H9 (cell line): ENCODE results near the gene SRPK1. TPM values are rescaled to one million over a fixed set of nuclear protein-coding genes. Genes with fewer than 3 reads are reported as not detected.

ENCODE experiments used
- DNase-seq: peaks from one replicate; pipeline ENCODE4 v3.0.0-alpha.2; 2017
- H2AFZ ChIP-seq: one replicate; pipeline ENCODE4 v1.6.1; 2013; ENCODE audit warnings: mild to moderate bottlenecking, low read length, control low read depth, moderate library complexity
- H2AK5ac ChIP-seq: 2 replicates; pipeline ENCODE4 v1.6.1; 2013; ENCODE audit warnings: low read length, control low read depth, mixed read lengths; ENCODE audit not compliant: insufficient read length
- H2BK120ac ChIP-seq: one replicate; pipeline ENCODE4 v1.6.1; 2013; ENCODE audit warnings: low read depth, mild to moderate bottlenecking, low read length, control low read depth, inconsistent platforms; ENCODE audit not compliant: poor library complexity, severe bottlenecking
- H2BK12ac ChIP-seq: 2 replicates; pipeline ENCODE4 v1.6.1; 2013; ENCODE audit warnings: low read length, control low read depth, mixed read lengths, low read depth; ENCODE audit not compliant: insufficient read length
- H2BK15ac ChIP-seq: 2 replicates; pipeline ENCODE4 v1.6.1; 2013; ENCODE audit warnings: low read depth, low read length, control low read depth
- H2BK20ac ChIP-seq: one replicate; pipeline ENCODE4 v1.6.1; 2013; ENCODE audit warnings: low read depth, mild to moderate bottlenecking, low read length, control low read depth, inconsistent platforms; ENCODE audit not compliant: poor library complexity, severe bottlenecking
- H2BK5ac ChIP-seq: 2 replicates; pipeline ENCODE4 v1.6.1; 2013; ENCODE audit warnings: low read length, control low read depth, mixed read lengths; ENCODE audit not compliant: insufficient read length
- H3K14ac ChIP-seq: 2 replicates; pipeline ENCODE4 v1.6.1; 2013; ENCODE audit warnings: low read length, control low read depth; ENCODE audit not compliant: insufficient read depth
- H3K18ac ChIP-seq: 2 replicates; pipeline ENCODE4 v1.6.1; 2013; ENCODE audit warnings: low read depth, mild to moderate bottlenecking, mixed read lengths, low read length, control low read depth; ENCODE audit not compliant: insufficient read length
- H3K23ac ChIP-seq: 2 replicates; pipeline ENCODE4 v1.6.1; 2013; ENCODE audit warnings: low read length, control low read depth, mixed read lengths, low read depth; ENCODE audit not compliant: insufficient read length
- H3K23me2 ChIP-seq: 2 replicates; pipeline ENCODE4 v1.6.1; 2013; ENCODE audit warnings: low read depth, mild to moderate bottlenecking, mixed read lengths, low read length, control low read depth; ENCODE audit not compliant: insufficient read length, poor library complexity, severe bottlenecking
- H3K27ac ChIP-seq: 2 replicates; pipeline ENCODE4 v1.5.1; 2013; ENCODE audit warnings: low read length, control low read depth, mixed read lengths, low read depth; ENCODE audit not compliant: insufficient read length
- H3K27me3 ChIP-seq: 2 replicates; pipeline ENCODE4 v1.6.1; 2013; ENCODE audit warnings: low read length, control low read depth, inconsistent platforms; ENCODE audit not compliant: insufficient read depth
- H3K4ac ChIP-seq: 2 replicates; pipeline ENCODE4 v1.6.1; 2013; ENCODE audit warnings: low read depth, mild to moderate bottlenecking, control low read depth, inconsistent platforms, low read length, moderate library complexity
- H3K4me1 ChIP-seq: 2 replicates; pipeline ENCODE4 v1.6.1; 2013; ENCODE audit warnings: low read length, control low read depth, inconsistent platforms; ENCODE audit not compliant: insufficient read depth
- H3K4me2 ChIP-seq: 2 replicates; pipeline ENCODE4 v1.6.1; 2013; ENCODE audit warnings: low read length, control low read depth, mixed read lengths; ENCODE audit not compliant: insufficient read length, insufficient read depth
- H3K56ac ChIP-seq: 2 replicates; pipeline ENCODE4 v1.6.1; 2013; ENCODE audit warnings: low read depth, mild to moderate bottlenecking, mixed read lengths, low read length, control low read depth; ENCODE audit not compliant: insufficient read length
- H3K79me1 ChIP-seq: 2 replicates; pipeline ENCODE4 v1.6.1; 2013; ENCODE audit warnings: low read depth, mild to moderate bottlenecking, moderate library complexity, low read length, control low read depth, inconsistent platforms; ENCODE audit not compliant: insufficient read depth, poor library complexity, severe bottlenecking
- H3K79me2 ChIP-seq: 2 replicates; pipeline ENCODE4 v1.6.1; 2013; ENCODE audit warnings: low read length, control low read depth, inconsistent platforms; ENCODE audit not compliant: insufficient read depth
- H3K9ac ChIP-seq: 2 replicates; pipeline ENCODE4 v1.6.1; 2013; ENCODE audit warnings: low read length, control low read depth, mixed read lengths; ENCODE audit not compliant: insufficient read length; ENCODE audit errors: extremely low read depth
- H3K9me3 ChIP-seq: one replicate; pipeline ENCODE4 v1.6.1; 2013; ENCODE audit warnings: low read depth, low read length, inconsistent platforms; ENCODE audit not compliant: control insufficient read depth
- H3T11ph ChIP-seq: one replicate; pipeline ENCODE4 v1.6.1; 2013; ENCODE audit warnings: mild to moderate bottlenecking, low read length, control low read depth, inconsistent platforms
- H4K20me1 ChIP-seq: one replicate; pipeline ENCODE4 v1.6.1; 2013; ENCODE audit not compliant: control insufficient read depth, insufficient read length, insufficient read depth
- H4K5ac ChIP-seq: 2 replicates; pipeline ENCODE4 v1.6.1; 2013; ENCODE audit warnings: low read depth, mild to moderate bottlenecking, mixed read lengths, low read length, control low read depth; ENCODE audit not compliant: insufficient read length
- H4K8ac ChIP-seq: replicated peaks from 2 replicates; pipeline ENCODE4 v1.6.1; 2013; ENCODE audit warnings: low read length, control low read depth, mixed read lengths, low read depth; ENCODE audit not compliant: insufficient read length
- H4K91ac ChIP-seq: 2 replicates; pipeline ENCODE4 v1.6.1; 2013; ENCODE audit warnings: low read depth, mild to moderate bottlenecking, moderate library complexity, mixed read lengths, low read length, control low read depth; ENCODE audit not compliant: insufficient read length
- H3K27ac Mint-ChIP-seq, 3 experiments: 2 replicates in 2 of 3; 3 replicates in 1 of 3; pipeline ENCODE4 v1.8.0; 2020 to 2021; ENCODE audit warnings: mixed read lengths in 3 of 3, mild to moderate bottlenecking in 1 of 3, moderate library complexity in 1 of 3
- H3K27me3 Mint-ChIP-seq: 2 replicates; pipeline ENCODE4 v1.8.0; 2021; ENCODE audit warnings: low read depth, mild to moderate bottlenecking, moderate library complexity, mixed read lengths
- H3K36me3 Mint-ChIP-seq, 3 experiments: 2 replicates in 2 of 3; 3 replicates in 1 of 3; pipeline ENCODE4 v1.8.0; 2020 to 2021; ENCODE audit warnings: low read depth in 3 of 3, mixed read lengths in 3 of 3; ENCODE audit not compliant: insufficient read depth in 1 of 3
- H3K4me1 Mint-ChIP-seq, 2 experiments: 2 replicates each; pipeline ENCODE4 v1.8.0; 2020; ENCODE audit warnings: mixed read lengths in 2 of 2
- H3K4me3 Mint-ChIP-seq, 2 experiments: 2 replicates in 1 of 2; 3 replicates in 1 of 2; pipeline ENCODE4 v1.8.0; 2020 to 2021; ENCODE audit warnings: mild to moderate bottlenecking in 2 of 2, mixed read lengths in 2 of 2, moderate library complexity in 1 of 2
- H3K9me3 Mint-ChIP-seq, 2 experiments: 2 replicates in 1 of 2; 3 replicates in 1 of 2; pipeline ENCODE4 v1.8.0; 2020; ENCODE audit warnings: mild to moderate bottlenecking in 2 of 2, mixed read lengths in 2 of 2, moderate library complexity in 1 of 2
- WGBS: extraction: QIAGEN DNeasy Blood & Tissue Kit; methylation state at CpG from one replicate; pipeline ENCODE4 v1.1.7; 2013; ENCODE audit warnings: missing lambda C conversion rate, low lambda C conversion rate, mixed read lengths; ENCODE audit not compliant: insufficient read length; ENCODE audit errors: extremely low coverage; 5-methylcytosine and 5-hydroxymethylcytosine counted together
- total RNA-seq: library from RNA; stranded (reverse); gene quantifications from 2 replicates; pipeline ENCODE4 v1.2.1, GENCODE V29; 2021
- TF ChIP-seq, protein P1 (sequence below): fragments of 200-600 bp; sonication (generic); conservative IDR thresholded peaks from 3 replicates; pipeline ENCODE4 v1.8.0; 2021; ENCODE audit warnings: antibody characterized with exemption, mild to moderate bottlenecking

The SRPK1 gene
- total RNA-seq, 1 experiment from 2014 or later: 93.2 TPM

DNA sequence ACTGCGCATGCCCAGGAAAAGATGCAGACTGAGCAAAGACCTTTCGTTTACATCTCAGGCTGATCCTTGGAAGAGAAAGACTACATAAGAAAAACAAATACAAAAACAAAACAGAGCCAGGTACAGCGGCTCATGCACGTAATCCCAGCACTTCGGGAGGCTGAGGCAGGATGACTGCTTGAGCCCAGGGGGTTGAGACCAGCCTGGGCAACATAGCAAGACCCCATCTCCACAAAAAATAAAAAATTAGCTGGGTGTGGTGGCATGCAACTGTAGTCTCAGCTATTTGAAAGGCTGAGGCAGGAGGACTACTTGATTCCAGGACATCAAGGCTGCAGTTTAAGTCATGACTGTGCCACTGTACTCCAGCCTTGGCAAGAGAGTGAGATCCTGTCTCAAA is 41.7 kb downstream of the SRPK1 start:
- TF ChIP-seq, protein P1, sequence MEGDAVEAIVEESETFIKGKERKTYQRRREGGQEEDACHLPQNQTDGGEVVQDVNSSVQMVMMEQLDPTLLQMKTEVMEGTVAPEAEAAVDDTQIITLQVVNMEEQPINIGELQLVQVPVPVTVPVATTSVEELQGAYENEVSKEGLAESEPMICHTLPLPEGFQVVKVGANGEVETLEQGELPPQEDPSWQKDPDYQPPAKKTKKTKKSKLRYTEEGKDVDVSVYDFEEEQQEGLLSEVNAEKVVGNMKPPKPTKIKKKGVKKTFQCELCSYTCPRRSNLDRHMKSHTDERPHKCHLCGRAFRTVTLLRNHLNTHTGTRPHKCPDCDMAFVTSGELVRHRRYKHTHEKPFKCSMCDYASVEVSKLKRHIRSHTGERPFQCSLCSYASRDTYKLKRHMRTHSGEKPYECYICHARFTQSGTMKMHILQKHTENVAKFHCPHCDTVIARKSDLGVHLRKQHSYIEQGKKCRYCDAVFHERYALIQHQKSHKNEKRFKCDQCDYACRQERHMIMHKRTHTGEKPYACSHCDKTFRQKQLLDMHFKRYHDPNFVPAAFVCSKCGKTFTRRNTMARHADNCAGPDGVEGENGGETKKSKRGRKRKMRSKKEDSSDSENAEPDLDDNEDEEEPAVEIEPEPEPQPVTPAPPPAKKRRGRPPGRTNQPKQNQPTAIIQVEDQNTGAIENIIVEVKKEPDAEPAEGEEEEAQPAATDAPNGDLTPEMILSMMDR: no peak
- H3K27me3 Mint-ChIP-seq: no peaks in the 10 kb centered on the region

More for the DNA sequence above, 41.7 kb downstream of the SRPK1 start:
- Mint-ChIP-seq H3K36me3 (peaks cover 44 to 78% (median 56%) of the 10 kb centered on the region in 3 experiments), H3K9me3 (peaks cover 5 to 10% of the 10 kb centered on the region in 2 experiments), H3K4me1 (peaks cover 10 to 15% of the 10 kb centered on the region in 2 experiments), H3K27ac (no peak overlapping the region), H3K4me3 (no peak overlapping the region)
- Histone ChIP-seq H4K91ac (no peak overlapping the region), H3K79me1 (peaks cover 3% of the 10 kb centered on the region), H2AK5ac (no peak overlapping the region), H3K18ac (no peak overlapping the region), H3K79me2 (no peaks in the 10 kb centered on the region), H3K9ac (no peak overlapping the region), H2AFZ (no peak overlapping the region), H3K14ac (no peak overlapping the region), H2BK120ac (no peak overlapping the region), H3K27ac (no peak overlapping the region), H2BK20ac (no peak overlapping the region), H3K23me2 (no peaks in the 10 kb centered on the region), H3K9me3 (no peaks in the 10 kb centered on the region), H2BK5ac (no peak overlapping the region), H4K5ac (no peak overlapping the region), H3K23ac (no peak overlapping the region), H3K4me2 (no peak overlapping the region), H3K4ac (no peak overlapping the region), H3K56ac (no peak overlapping the region), H2BK15ac (no peak overlapping the region), H4K8ac (no peak overlapping the region), H3K27me3 (no peaks in the 10 kb centered on the region), H2BK12ac (no peak overlapping the region), H3T11ph (no peak overlapping the region), H4K20me1 (no peaks in the 10 kb centered on the region), H3K4me1 (no peaks in the 10 kb centered on the region)
- DNase-seq: no peak
- WGBS: no CpG with 5 or more reads among the region's 5 CpGs
